ENCODE measurements around the gene DPM1.
A peak's percentile ranks its signal among the peaks of the same experiment; 100 is the strongest.

Gene DPM1

GRCh38 chr20:50957798-50958614, at the start of gene DPM1:
Gene DPM1, minus strand, starts transcription at chr20:50958532. Its CDS starts 9 bp downstream, at chr20:50958523.
- DNase-seq = peak; percentile 88

GRCh38 chr20:51005214-51005613, 46.9 kb upstream of the DPM1 start:
- no peak for DNase-seq

GRCh38 chr20:51004781-51005180, 46.4 kb upstream of the DPM1 start:
- no peak for DNase-seq

- DNase-seq = no peak
Observed at GRCh38 chr20:51004305-51004727, 46.0 kb upstream of the DPM1 start.

- DNase-seq = no peak
Observed at GRCh38 chr20:51003753-51004152, 45.4 kb upstream of the DPM1 start.

GRCh38 chr20:51002633-51003032, 44.3 kb upstream of the DPM1 start:
- no peak for DNase-seq

- no peak for DNase-seq
Observed at GRCh38 chr20:51001430-51002265, 43.3 kb upstream of the DPM1 start.

GRCh38 chr20:50999355-50999754, 41.0 kb upstream of the DPM1 start:
- DNase-seq = no peak

GRCh38 chr20:50996901-50997865, 38.9 kb upstream of the DPM1 start:
- no peak for DNase-seq

GRCh38 chr20:50995506-50995905, 37.2 kb upstream of the DPM1 start:
- DNase-seq = no peak

- no peak for DNase-seq
Observed at GRCh38 chr20:50993876-50994275, 35.5 kb upstream of the DPM1 start.

- no peak for DNase-seq
Observed at GRCh38 chr20:50992733-50993457, 34.6 kb upstream of the DPM1 start.

GRCh38 chr20:50992336-50992732, 34.0 kb upstream of the DPM1 start:
- DNase-seq = no peak

GRCh38 chr20:50991076-50991475, 32.7 kb upstream of the DPM1 start:
- DNase-seq = no peak

- peak; percentile 35 to 77 for DNase-seq
Observed at GRCh38 chr20:50987493-50988210, 29.3 kb upstream of the DPM1 start.

GRCh38 chr20:50983321-50983720, 25.0 kb upstream of the DPM1 start:
- no peak for DNase-seq

GRCh38 chr20:50982363-50982762, 24.0 kb upstream of the DPM1 start:
- DNase-seq = no peak

- no peak for DNase-seq
Observed at GRCh38 chr20:50981714-50982048, 23.3 kb upstream of the DPM1 start.

GRCh38 chr20:50980851-50981713, 22.8 kb upstream of the DPM1 start:
- DNase-seq = peak; percentile 70 to 72

GRCh38 chr20:50980071-50980681, 21.8 kb upstream of the DPM1 start:
- DNase-seq = no peak
